ENCODE results near the gene PIK3R1. TPM values are rescaled to one million over a fixed set of nuclear protein-coding genes. Genes with fewer than 3 reads are reported as not detected.

Gene PIK3R1
- total RNA-seq, 4 donors from 2014 or later, result 44.9 to 222 (median 81.6) TPM

DNA sequence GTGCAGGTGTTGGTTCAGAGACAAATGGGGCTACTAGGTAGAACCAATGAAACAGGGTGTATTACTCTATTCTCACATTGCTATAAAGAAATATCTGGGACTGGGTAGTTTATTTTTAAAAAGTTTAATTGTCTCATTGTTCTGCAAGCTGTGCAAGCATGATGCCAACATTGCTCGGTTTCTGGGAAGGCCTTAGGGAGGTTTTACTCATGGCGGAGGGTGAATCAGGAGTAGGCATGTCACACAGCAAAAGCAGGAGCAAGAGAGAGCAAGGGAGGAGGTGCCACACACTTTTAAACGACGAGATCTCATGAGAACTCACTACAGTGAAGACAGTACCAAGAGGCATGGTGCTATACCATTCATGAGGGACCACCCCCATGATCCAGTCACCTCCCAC is 134.6 kb downstream of the PIK3R1 start:
- Histone ChIP-seq H3K4me3 (no peak overlapping the region), H3K4me1 (no peaks in the 10 kb centered on the region), H3K27me3 (no peaks in the 10 kb centered on the region), H3K27ac (no peak overlapping the region), H3K36me3 (no peaks in the 10 kb centered on the region), H3K9me3 (no peaks in the 10 kb centered on the region)
- TF ChIP-seq, protein P1, sequence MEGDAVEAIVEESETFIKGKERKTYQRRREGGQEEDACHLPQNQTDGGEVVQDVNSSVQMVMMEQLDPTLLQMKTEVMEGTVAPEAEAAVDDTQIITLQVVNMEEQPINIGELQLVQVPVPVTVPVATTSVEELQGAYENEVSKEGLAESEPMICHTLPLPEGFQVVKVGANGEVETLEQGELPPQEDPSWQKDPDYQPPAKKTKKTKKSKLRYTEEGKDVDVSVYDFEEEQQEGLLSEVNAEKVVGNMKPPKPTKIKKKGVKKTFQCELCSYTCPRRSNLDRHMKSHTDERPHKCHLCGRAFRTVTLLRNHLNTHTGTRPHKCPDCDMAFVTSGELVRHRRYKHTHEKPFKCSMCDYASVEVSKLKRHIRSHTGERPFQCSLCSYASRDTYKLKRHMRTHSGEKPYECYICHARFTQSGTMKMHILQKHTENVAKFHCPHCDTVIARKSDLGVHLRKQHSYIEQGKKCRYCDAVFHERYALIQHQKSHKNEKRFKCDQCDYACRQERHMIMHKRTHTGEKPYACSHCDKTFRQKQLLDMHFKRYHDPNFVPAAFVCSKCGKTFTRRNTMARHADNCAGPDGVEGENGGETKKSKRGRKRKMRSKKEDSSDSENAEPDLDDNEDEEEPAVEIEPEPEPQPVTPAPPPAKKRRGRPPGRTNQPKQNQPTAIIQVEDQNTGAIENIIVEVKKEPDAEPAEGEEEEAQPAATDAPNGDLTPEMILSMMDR (IDR thresholded peaks at IDR 0.05), result no peak
- TF ChIP-seq EP300 (IDR thresholded peaks at IDR 0.05; ENCODE audit: low read depth), result no peak
- DNase-seq, result no peak
- intact Hi-C loops (cut with DNase I; ENCODE audit: low total_unique reads) (loop anchor here (10.0 kb wide), 1 partner anchor 75 kb away; no protein-coding TSS in a partner anchor), in situ Hi-C loops (cut with MboI; ENCODE audit: low pct_ligation_motif_present in 1 of 4, low pct_unique_long_range_greater_than_20kb in 1 of 4, low sequenced_read_pairs in 3 of 4) (no loop called here)
- 84 to 92% methylated on average over 4 of the region's 4 CpGs for WGBS, 2 donors (ENCODE audit: low coverage in 1 of 2)
